Limb (tissue), 2 donors: ENCODE data around the gene NPLOC4.

ENCODE experiments used
- DNase-seq, 2 donors: peaks; one replicate each; pipeline ENCODE4 v3.0.0-alpha.2; 2016; ENCODE audit errors: extremely low spot score in 2 of 2

Gene NPLOC4

GRCh38 chr17:81664051-81664470 lies 27.1 kb upstream of the NPLOC4 start:
- no peak for DNase-seq

DNA sequence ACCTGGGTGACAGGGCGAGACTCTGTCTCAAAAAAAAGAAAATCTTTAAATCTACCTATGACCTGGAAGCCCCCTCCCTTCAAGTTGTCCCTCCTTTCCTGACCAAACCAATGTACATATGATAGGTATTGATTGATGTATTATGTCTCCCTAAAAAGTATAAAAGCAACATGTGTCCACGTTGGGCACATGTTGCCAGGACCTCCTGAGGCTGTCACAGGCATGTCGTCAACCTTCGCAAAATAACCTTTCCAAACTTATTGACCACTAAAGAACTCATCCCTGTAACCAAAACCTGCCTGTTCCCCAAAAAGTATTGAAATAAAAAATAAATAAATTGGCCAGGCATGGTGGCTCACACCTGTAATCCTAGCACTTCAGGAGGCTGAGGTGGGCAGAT lies 25.1 kb upstream of the NPLOC4 start:
- no peak for DNase-seq

GRCh38 chr17:81660441-81660840 lies 23.5 kb upstream of the NPLOC4 start:
- no peak for DNase-seq

DNA sequence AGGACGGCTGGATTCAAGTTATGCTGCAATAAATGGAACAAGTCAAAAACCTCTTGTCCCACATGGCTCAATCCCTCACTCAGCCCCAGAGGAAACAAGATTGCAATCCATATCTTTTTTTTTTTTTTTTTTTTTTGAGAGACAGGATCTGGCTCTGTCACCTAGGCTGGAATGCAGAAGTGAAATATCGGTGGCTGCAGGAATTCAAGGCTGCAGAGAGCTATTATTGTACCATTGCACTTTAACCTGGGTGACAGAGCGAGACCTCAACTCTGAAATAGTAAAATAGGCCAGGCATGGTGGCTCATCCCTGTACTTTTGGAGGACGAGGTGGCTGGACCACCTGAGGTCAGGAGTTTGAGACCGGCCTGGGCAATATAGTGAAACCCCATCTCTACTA lies 22.1 kb upstream of the NPLOC4 start:
- DNase-seq: no peak

DNA sequence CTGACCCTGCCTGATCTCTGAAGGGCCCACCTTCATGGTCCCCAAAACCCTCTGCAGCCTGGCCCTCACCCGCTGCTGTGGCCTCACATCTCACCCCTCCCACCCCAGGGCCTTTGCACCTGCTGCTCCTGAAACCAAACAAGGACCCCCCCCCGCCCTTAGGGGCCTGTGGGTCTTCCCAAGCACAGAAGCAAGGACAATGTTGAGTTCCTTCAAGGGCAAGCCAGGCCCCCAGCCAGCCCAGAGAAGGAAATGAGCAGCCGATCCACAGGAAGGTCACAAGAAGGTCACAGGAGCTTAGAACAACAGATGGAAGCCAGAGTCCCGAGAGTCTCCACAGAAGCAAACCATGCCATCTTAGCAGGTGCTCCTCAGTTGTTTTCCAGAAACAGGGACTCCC lies 19.9 kb upstream of the NPLOC4 start:
- peak in 1 of 2 donors; percentile 2 for DNase-seq

- no peak for DNase-seq
Measured at GRCh38 chr17:81656118-81656743, 19.3 kb upstream of the NPLOC4 start, which contains the start of gene PDE6G. Gene PDE6G (minus strand): TSS chr17:81656542. CDS start chr17:81653305, 3,237 bp downstream.

GRCh38 chr17:81655378-81656117 lies 18.6 kb upstream of the NPLOC4 start:
- DNase-seq: no peak

DNA sequence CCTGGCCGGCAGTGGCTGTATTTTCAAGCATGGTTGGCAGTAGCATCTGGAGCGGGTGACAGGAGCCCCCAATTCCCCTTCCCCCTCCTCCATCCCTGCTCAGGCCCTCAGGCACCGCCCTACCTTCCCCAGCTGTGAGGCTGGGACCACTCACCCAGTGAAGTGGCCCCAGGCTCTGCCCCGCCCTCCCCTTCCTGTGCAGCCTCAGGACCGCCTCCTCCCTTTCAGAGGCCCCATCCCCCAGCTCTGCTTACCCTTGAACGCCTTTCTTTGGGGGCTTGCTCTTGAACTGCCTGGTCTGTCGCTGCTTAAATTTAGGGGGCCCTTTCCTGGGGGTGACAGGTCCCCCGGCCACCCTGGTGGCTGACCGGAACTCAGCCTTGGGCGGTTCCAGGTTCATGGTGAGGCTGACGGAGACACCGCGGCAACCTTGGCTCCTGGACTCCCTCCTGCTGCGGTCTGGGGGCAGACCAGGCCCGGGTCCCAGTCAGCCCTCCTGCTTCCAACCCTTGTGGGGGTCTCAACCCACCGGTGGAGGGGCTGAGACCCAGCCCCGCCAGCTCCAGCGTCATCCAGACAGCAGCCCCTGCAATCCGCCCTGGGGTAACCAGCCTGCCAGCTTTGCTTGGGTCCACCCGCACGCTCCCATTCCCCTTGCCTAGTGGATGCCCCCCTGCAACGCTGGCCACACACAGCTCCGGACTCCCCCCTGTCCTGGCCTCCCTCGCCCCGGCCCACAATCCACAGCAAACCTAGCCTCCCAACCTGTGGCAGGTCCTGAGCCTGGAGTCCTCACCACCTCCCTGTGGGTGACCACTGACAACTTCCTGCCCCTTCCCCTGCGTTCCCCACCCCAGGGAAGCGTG lies 16.2 kb upstream of the NPLOC4 start:
- DNase-seq: peak in 1 of 2 donors; percentile 10

DNA sequence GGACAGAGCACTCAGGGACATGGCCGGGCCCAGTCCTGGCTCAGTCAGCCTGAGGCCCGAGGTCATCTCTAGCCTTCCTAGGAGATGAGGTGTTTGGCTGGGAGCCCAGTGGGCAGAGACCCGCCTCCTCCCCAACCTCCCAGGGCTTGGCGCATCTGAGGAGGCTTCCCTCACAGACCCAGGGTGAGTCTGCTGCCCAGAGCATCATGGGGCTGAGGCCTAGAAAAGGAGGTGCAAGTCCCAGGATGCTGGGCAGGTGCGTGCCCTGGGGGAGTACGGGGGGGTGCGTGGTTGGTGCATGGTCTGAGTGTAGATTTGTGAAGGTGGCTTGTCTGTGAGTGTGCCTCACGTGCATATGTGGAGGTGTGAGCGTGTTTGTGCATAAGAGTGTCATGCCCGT lies 14.8 kb upstream of the NPLOC4 start:
- DNase-seq: no peak

- no peak for DNase-seq
Measured at GRCh38 chr17:81650951-81651350, 14.0 kb upstream of the NPLOC4 start.

GRCh38 chr17:81648707-81649085 lies 11.8 kb upstream of the NPLOC4 start:
- DNase-seq: no peak

- no peak for DNase-seq
Measured at GRCh38 chr17:81648013-81648706, 11.2 kb upstream of the NPLOC4 start.

DNA sequence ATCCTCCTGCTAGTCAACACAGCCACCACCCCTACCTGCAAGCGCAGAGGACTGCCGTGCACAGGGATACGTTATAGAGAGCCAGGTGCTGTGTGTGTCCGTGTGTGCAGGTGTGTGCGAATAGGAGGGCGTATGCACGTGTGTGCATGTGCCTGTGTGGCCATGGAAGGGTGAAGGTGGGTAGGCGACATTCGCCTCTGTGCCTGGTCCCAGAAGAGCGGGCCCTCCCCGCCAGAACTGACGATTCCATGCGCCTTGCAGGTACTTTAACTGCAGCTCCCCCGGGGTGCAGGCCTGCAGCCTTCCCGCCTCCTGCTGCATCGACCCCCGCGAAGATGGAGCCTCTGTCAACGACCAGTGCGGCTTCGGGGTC lies 10.7 kb upstream of the NPLOC4 start:
- DNase-seq: no peak

DNA sequence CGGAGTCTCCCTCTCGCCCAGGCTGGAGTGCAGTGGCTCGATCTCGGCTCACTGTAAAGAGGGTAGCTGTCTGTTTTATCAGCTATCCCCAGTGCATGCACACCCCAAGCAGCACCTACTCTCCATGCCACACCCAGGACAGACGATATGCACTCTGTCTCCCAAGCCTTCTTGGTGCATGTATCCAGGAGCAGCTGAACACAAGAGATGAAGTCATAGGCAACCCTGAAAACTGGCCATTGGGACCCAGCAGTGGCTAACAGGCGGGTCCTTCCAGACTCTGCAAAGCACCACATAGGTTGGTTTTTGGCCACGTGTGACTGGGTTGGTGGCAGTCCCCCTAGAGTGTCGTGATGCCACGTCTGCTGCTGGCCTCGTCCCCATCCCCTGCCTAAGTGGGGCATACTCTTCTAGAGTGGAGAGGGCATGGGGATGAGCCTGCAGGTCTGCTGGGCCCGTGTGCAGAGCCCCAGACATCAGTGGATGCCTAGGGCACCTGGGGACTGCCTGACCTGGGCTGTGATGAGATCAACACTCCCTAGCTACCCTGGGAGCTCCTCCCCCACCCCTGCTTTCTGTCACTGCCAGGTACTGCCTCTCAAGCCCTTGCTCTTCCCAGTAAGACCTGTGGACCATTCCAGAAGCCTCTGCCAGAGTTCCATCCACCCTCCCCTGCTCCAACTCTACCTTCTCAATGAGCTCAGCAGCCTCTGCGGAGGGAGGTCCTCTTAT lies 10.1 kb upstream of the NPLOC4 start:
- no peak for DNase-seq

DNA sequence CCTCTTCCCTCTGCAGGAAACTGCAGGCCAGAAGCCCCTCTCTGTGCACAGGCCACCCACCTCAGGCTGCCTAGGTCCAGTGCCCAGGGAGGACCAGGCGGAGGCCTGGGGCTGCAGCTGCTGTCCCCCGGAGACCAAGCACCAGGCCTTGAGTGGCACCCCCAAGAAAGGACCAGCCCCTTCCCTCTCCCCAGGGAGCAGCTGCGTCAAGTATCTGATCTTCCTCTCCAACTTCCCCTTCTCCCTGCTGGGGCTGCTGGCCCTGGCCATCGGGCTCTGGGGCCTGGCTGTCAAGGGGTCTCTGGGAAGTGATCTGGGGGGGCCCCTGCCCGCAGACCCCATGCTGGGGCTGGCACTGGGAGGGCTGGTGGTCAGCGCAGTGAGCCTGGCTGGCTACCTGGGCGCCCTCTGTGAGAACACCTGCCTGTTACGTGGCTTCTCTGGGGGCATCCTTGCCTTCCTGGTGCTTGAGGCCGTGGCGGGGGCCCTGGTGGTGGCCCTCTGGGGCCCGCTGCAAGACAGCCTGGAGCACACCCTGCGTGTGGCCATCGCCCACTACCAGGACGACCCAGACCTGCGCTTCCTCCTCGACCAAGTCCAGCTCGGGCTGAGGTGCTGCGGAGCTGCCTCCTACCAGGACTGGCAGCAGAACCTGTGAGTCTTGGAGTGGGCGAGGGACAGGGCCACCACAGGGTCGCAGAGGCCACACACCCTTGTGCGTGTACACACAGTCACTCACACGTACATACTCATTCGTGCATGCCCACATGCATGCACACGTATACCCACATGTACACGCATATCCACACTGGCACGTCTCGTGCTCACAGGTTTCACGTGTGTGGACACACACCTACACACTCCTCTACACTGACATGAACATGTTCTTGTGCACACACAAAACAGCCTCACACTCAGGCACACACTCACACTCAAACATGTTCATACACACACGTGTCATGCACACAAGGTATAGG lies 8.4 kb upstream of the NPLOC4 start:
- no peak for DNase-seq

DNA sequence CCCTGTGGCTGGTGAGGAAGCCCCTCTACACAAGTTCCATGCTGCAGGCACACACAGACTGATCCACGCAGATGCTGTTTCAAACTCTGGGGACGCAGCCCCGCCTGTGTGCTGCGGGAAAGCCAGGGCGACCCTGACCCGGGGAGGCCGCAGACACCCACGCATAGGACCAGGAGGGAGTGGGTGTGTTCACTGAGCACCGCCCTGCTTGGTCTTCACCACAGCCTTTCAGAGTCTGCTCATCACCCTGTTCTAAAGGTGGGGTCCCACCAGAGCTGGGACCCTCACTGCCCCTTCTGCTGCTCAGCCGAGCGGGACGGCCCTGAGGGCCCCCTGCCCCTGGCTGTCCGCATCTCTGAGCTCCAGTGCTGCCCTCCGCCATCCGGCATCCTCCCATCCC lies 7.6 kb upstream of the NPLOC4 start:
- DNase-seq: no peak

DNA sequence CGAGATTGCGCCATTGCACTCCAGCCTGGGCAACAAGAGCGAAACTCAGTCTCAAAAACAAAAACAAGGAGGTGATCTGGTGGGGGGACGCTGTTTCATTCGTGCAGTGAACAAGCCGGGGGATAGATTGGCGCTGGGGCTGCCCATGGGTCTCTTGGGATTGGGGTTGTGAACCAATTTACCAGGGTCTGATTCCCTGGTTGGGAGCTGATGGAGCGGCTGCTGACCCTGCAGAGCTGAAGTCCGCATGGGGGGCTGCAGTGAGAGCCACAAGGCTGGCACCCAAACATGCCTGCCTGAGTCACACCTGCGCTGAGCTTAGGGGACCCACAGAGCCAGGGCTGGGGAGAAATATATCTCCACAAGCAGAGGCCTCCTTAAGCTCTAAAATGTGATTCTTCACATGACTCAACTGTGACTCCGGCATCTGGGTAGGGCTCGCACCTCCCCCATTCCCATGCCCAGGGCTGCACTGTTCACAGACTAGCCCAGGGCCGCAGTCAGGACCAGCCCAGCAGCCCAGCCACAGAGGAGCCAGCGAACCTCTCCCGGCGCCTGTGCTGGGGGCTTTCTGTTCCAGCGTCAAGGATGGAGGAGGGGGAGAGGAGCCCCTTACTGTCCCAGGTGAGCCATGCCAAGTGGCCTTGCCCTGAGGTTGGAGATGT lies 5.0 kb upstream of the NPLOC4 start:
- DNase-seq: no peak

GRCh38 chr17:81640011-81640410 lies 3.1 kb upstream of the NPLOC4 start:
- DNase-seq: no peak

- DNase-seq: no peak
Measured at GRCh38 chr17:81638683-81639082, 1.8 kb upstream of the NPLOC4 start.
